CD4-positive, alpha-beta T cell treated with Interleukin-12 subunit alpha and Interleukin-12 subunit beta, for 1 hour (primary cell): ENCODE results near the gene TBC1D24.
A peak's percentile ranks its signal among the peaks of the same experiment; 100 is the strongest.

Experiments used
- DNase-seq: peaks from one replicate; pipeline ENCODE4 v3.0.0-alpha.2; 2020

TBC1D24 gene

GRCh38 chr16:2483939-2484897, 9.3 kb downstream of the TBC1D24 start:
- no peak for DNase-seq

- DNase-seq, result no peak
Measured at GRCh38 chr16:2484898-2485508, 10.1 kb downstream of the TBC1D24 start.

GRCh38 chr16:2485811-2486507, 11.0 kb downstream of the TBC1D24 start:
- DNase-seq, result no peak

GRCh38 chr16:2486645-2487516, 12.0 kb downstream of the TBC1D24 start:
- peak; percentile 88 for DNase-seq

GRCh38 chr16:2487517-2487842, 12.6 kb downstream of the TBC1D24 start:
- no peak for DNase-seq

- DNase-seq, result no peak
Measured at GRCh38 chr16:2487903-2488531, 13.1 kb downstream of the TBC1D24 start.

GRCh38 chr16:2489581-2489980, 14.7 kb downstream of the TBC1D24 start:
- DNase-seq, result no peak

GRCh38 chr16:2490190-2491105, 15.5 kb downstream of the TBC1D24 start:
- no peak for DNase-seq

- no peak for DNase-seq
Measured at GRCh38 chr16:2492292-2492691, 17.4 kb downstream of the TBC1D24 start.

GRCh38 chr16:2493605-2494004, 18.7 kb downstream of the TBC1D24 start:
- DNase-seq, result no peak

GRCh38 chr16:2494616-2495015, 19.7 kb downstream of the TBC1D24 start:
- DNase-seq, result no peak

GRCh38 chr16:2495041-2495440, 20.1 kb downstream of the TBC1D24 start:
- no peak for DNase-seq

GRCh38 chr16:2496223-2497115, 21.5 kb downstream of the TBC1D24 start:
- no peak for DNase-seq

- no peak for DNase-seq
Measured at GRCh38 chr16:2497116-2497630, 22.2 kb downstream of the TBC1D24 start.

- DNase-seq, result no peak
Measured at GRCh38 chr16:2497695-2498484, 23.0 kb downstream of the TBC1D24 start.

GRCh38 chr16:2498531-2499253, 23.8 kb downstream of the TBC1D24 start:
- no peak for DNase-seq

GRCh38 chr16:2499454-2499853, 24.5 kb downstream of the TBC1D24 start:
- no peak for DNase-seq

- DNase-seq, result no peak
Measured at GRCh38 chr16:2499890-2500429, 25.0 kb downstream of the TBC1D24 start.
